PC-3 (cell line): ENCODE measurements around the gene TARBP1.
"Not testable (repeated sequence)": the region's sequence is repeated elsewhere in the genome, so short reads cannot be mapped to it uniquely, and the experiment has no call there.

Experiments used
- CTCF ChIP-seq: fragments of 300-600 bp; sonication (generic); conservative IDR thresholded peaks from 2 replicates; pipeline ENCODE4 v1.5.1; 2017; ENCODE audit warnings: antibody characterized with exemption, low read depth, mild to moderate bottlenecking, low read length
- EZH2 ChIP-seq: fragments of 300-600 bp; sonication (generic); IDR thresholded peaks from one replicate; pipeline ENCODE4 v1.6.1; 2017; ENCODE audit warnings: antibody characterized with exemption, mild to moderate bottlenecking, low read length; ENCODE audit not compliant: unreplicated experiment
- EZH2phosphoT487 ChIP-seq: fragments of 300-600 bp; sonication (generic); IDR thresholded peaks from 2 replicates; pipeline ENCODE4 v1.6.1; 2018; ENCODE audit warnings: mild to moderate bottlenecking, antibody characterized with exemption, low read length, borderline replicate concordance

GRCh38 chr1:234379591-234380109 lies 99.3 kb downstream of the TARBP1 start:
- not testable (repeated sequence) for TF ChIP-seq CTCF, EZH2, EZH2phosphoT487
